ENCODE data around the gene TCF7L1.

The TCF7L1 gene

GRCh38 chr2:85282914-85283313 is 149.7 kb downstream of the TCF7L1 start:
- DNase-seq (ENCODE audit: low read depth) = no peak
- H3K4me3 ChIP-seq (ENCODE audit: low read depth, low read length) = no peak overlapping the region
- TF ChIP-seq, protein P1, sequence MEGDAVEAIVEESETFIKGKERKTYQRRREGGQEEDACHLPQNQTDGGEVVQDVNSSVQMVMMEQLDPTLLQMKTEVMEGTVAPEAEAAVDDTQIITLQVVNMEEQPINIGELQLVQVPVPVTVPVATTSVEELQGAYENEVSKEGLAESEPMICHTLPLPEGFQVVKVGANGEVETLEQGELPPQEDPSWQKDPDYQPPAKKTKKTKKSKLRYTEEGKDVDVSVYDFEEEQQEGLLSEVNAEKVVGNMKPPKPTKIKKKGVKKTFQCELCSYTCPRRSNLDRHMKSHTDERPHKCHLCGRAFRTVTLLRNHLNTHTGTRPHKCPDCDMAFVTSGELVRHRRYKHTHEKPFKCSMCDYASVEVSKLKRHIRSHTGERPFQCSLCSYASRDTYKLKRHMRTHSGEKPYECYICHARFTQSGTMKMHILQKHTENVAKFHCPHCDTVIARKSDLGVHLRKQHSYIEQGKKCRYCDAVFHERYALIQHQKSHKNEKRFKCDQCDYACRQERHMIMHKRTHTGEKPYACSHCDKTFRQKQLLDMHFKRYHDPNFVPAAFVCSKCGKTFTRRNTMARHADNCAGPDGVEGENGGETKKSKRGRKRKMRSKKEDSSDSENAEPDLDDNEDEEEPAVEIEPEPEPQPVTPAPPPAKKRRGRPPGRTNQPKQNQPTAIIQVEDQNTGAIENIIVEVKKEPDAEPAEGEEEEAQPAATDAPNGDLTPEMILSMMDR (IDR thresholded peaks at IDR 0.05; ENCODE audit: low read depth, low read length, missing control alignments) = no peak

DNA sequence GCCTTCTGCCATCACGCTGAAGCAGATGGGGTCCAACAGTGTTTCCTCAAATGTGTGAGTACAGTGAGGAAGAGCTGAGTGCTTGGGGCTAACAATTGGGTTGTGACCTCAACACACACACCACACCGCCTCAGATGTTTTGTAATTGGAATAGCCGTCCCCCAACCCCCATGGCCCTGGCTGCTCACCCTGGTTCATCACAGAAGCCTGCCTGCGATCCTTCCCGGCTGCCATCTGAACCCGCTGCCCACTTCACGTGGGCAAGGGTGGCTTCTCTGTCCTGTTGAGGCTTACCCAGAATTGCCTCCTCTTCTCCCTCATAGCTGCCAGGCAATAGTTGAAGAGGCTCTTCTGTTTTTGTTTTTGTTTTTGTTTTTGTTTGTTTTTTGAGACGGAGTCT is 150.4 kb downstream of the TCF7L1 start:
- H3K4me3 ChIP-seq (ENCODE audit: low read depth, low read length) = no peak overlapping the region
- TF ChIP-seq, protein P1 (IDR thresholded peaks at IDR 0.05; ENCODE audit: low read depth, low read length, missing control alignments) = no peak
- DNase-seq (ENCODE audit: low read depth) = no peak

DNA sequence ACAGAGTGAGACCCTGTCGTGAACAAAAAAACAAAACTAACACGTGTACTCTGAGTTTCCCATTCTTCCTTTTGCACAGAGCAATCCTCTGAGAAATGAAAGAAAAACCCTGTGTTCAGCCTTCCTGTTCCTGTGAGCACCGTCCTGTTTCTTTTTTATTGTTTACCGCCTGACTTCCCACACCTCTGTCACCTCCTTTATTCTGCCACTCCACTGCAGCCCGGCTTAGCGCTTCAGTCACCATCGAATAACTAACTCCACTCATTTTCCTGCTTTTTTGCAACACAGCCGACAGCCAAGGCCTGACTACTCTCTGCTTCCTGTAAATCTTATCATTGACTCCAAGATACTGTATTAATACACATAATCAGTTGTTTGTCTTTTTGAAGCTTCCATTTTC is 153.7 kb downstream of the TCF7L1 start:
- H3K4me3 ChIP-seq (ENCODE audit: low read depth, low read length) = no peak overlapping the region
- TF ChIP-seq, protein P1 (IDR thresholded peaks at IDR 0.05; ENCODE audit: low read depth, low read length, missing control alignments) = no peak
- no peak for DNase-seq (ENCODE audit: low read depth)

GRCh38 chr2:85287721-85288120 is 154.5 kb downstream of the TCF7L1 start:
- no peak overlapping the region for H3K4me3 ChIP-seq (ENCODE audit: low read depth, low read length)
- DNase-seq (ENCODE audit: low read depth) = no peak

DNA sequence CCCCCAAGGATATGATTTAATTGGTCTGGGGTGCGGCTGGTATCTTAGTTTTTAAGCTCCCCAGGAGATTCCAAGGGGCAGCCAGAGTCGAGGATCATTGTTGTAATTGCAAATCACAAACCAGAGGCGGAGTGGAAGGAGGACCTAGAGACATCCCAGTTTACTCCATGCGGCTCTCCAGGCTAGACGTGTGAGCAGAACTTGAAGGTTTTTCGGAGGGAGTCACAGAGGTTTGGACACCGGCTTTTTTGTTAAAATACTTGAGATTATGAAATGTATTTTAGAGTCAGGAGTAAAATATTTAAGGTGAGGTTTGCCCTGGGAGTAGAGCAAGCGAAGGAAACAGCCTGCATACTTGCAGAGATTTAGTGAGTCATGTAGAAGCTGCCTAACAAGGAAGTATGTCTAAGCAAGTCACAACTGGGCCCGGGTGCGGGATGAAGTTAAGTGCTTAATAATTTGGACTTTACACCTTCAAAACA is 155.1 kb downstream of the TCF7L1 start:
- TF ChIP-seq, protein P1 (IDR thresholded peaks at IDR 0.05; ENCODE audit: low read depth, low read length, missing control alignments) = no peak
- H3K4me3 ChIP-seq (ENCODE audit: low read depth, low read length) = no peak overlapping the region
- no peak for DNase-seq (ENCODE audit: low read depth)

More at GRCh38 chr2:85287721-85288120, 154.5 kb downstream of the TCF7L1 start:
- TF ChIP-seq, protein P1 (IDR thresholded peaks at IDR 0.05; ENCODE audit: low read depth, low read length, missing control alignments) = no peak

DNA sequence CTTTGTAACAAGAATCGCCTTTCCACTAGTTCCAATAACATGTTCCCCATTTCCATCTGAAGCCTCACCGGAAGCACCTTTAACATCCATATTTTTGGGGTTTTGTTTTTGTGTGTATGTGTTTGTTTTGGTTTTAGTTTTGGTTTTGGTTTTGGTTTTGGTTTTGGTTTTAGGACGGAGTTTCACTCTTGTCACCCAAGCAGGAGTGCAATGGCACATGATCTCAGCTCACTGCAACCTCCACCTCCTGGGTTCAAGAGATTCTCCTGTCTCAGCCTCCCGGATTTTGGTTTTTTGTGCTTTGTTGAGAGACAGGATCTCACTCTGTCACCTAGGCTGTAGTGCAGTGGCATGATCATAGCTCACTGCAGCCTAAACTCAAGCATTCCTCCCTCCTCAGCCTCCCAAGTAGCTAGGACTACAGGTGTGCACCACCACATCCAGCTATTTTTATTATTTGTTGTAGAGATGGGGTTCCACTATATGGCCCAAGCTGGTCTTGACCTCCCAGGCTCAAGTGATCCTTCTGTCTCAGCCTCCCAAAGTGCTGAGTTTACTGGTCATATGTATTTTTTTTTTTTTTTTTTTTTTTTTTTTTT is 158.3 kb downstream of the TCF7L1 start:
- no peak overlapping the region for H3K4me3 ChIP-seq (ENCODE audit: low read depth, low read length)
- DNase-seq (ENCODE audit: low read depth) = no peak
- TF ChIP-seq, protein P1 (IDR thresholded peaks at IDR 0.05; ENCODE audit: low read depth, low read length, missing control alignments) = no peak

GRCh38 chr2:85302121-85302520 is 168.9 kb downstream of the TCF7L1 start:
- TF ChIP-seq, protein P1 (IDR thresholded peaks at IDR 0.05; ENCODE audit: low read depth, low read length, missing control alignments) = no peak
- DNase-seq (ENCODE audit: low read depth) = no peak
- H3K4me3 ChIP-seq (ENCODE audit: low read depth, low read length) = no peak overlapping the region
